ENCODE data around the gene FEM1A. TPM values are rescaled to one million over a fixed set of nuclear protein-coding genes. Genes with fewer than 3 reads are reported as not detected.

Gene FEM1A
- polyA plus RNA-seq, 1 donor from 2014 or later = 8.7 TPM

DNA sequence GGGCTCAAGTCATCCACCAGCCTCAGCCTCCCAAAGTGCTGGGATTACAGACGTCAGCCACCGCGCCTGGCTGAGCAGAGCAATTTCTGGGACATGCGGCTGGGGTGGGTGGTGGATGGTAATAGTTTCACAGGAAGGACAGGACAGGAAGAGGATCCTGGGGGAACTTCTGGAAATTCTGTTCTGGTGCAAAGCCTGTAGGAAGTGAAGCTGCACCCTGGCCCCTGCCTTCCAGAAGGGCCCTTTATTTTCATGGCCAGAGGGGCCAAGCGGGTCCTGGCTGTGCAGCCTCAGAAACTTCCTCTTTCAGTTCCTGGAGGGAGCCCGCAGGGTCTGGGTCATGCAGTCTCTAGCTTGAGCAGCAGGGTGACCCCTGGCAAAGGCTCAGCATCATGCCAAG lies 15.7 kb downstream of the FEM1A start:
- Histone ChIP-seq H3K9me2 (ENCODE audit: insufficient read depth, low read length) (no peaks in the 10 kb centered on the region), H3F3A (ENCODE audit: insufficient read depth, low read length, poor library complexity, severe bottlenecking) (no peaks in the 10 kb centered on the region), H3K9ac (ENCODE audit: low read length) (no peak overlapping the region), H3K4me2 (ENCODE audit: low read length) (no peak overlapping the region), H2AFZ (ENCODE audit: low read depth, low read length) (no peak overlapping the region), H3K27ac (ENCODE audit: low read length) (no peak overlapping the region), H3K27me3 (ENCODE audit: insufficient read depth, low read depth, low read length) (no peaks in the 10 kb centered on the region), H4K20me1 (ENCODE audit: insufficient read depth) (no peaks in the 10 kb centered on the region), H3K9me3 (ENCODE audit: low read length) (no peaks in the 10 kb centered on the region), H3K79me2 (replicated peaks; ENCODE audit: insufficient read depth, low read length) (no peaks in the 10 kb centered on the region), H3K4me3 (ENCODE audit: low read length) (no peak overlapping the region), H3K36me3 (ENCODE audit: insufficient read depth, low read length) (no peaks in the 10 kb centered on the region)
- TF ChIP-seq EZH2 (IDR thresholded peaks at IDR 0.05; ENCODE audit: borderline replicate concordance, insufficient read depth, low read length, poor library complexity, severe bottlenecking) = no peak
- no peak for TF ChIP-seq TAF1 (IDR thresholded peaks at IDR 0.05; ENCODE audit: low read depth)
- no peak for TF ChIP-seq SMC3 (conservative IDR thresholded peaks at IDR 0.05; ENCODE audit: poor library complexity)
- TF ChIP-seq, protein P1, sequence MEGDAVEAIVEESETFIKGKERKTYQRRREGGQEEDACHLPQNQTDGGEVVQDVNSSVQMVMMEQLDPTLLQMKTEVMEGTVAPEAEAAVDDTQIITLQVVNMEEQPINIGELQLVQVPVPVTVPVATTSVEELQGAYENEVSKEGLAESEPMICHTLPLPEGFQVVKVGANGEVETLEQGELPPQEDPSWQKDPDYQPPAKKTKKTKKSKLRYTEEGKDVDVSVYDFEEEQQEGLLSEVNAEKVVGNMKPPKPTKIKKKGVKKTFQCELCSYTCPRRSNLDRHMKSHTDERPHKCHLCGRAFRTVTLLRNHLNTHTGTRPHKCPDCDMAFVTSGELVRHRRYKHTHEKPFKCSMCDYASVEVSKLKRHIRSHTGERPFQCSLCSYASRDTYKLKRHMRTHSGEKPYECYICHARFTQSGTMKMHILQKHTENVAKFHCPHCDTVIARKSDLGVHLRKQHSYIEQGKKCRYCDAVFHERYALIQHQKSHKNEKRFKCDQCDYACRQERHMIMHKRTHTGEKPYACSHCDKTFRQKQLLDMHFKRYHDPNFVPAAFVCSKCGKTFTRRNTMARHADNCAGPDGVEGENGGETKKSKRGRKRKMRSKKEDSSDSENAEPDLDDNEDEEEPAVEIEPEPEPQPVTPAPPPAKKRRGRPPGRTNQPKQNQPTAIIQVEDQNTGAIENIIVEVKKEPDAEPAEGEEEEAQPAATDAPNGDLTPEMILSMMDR (IDR thresholded peaks at IDR 0.05; ENCODE audit: poor library complexity, severe bottlenecking) = no peak
- no peak for TF ChIP-seq POLR2AphosphoS5 (IDR thresholded peaks at IDR 0.05)
- no peak for TF ChIP-seq MXI1 (conservative IDR thresholded peaks at IDR 0.05; ENCODE audit: poor library complexity, severe bottlenecking)
- no peak for TF ChIP-seq RAD21 (conservative IDR thresholded peaks at IDR 0.05)
- TF ChIP-seq, protein P2, sequence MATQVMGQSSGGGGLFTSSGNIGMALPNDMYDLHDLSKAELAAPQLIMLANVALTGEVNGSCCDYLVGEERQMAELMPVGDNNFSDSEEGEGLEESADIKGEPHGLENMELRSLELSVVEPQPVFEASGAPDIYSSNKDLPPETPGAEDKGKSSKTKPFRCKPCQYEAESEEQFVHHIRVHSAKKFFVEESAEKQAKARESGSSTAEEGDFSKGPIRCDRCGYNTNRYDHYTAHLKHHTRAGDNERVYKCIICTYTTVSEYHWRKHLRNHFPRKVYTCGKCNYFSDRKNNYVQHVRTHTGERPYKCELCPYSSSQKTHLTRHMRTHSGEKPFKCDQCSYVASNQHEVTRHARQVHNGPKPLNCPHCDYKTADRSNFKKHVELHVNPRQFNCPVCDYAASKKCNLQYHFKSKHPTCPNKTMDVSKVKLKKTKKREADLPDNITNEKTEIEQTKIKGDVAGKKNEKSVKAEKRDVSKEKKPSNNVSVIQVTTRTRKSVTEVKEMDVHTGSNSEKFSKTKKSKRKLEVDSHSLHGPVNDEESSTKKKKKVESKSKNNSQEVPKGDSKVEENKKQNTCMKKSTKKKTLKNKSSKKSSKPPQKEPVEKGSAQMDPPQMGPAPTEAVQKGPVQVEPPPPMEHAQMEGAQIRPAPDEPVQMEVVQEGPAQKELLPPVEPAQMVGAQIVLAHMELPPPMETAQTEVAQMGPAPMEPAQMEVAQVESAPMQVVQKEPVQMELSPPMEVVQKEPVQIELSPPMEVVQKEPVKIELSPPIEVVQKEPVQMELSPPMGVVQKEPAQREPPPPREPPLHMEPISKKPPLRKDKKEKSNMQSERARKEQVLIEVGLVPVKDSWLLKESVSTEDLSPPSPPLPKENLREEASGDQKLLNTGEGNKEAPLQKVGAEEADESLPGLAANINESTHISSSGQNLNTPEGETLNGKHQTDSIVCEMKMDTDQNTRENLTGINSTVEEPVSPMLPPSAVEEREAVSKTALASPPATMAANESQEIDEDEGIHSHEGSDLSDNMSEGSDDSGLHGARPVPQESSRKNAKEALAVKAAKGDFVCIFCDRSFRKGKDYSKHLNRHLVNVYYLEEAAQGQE (IDR thresholded peaks at IDR 0.05; ENCODE audit: borderline replicate concordance) = no peak
- no peak for TF ChIP-seq EP300 (conservative IDR thresholded peaks at IDR 0.05; ENCODE audit: poor library complexity, severe bottlenecking)

DNA sequence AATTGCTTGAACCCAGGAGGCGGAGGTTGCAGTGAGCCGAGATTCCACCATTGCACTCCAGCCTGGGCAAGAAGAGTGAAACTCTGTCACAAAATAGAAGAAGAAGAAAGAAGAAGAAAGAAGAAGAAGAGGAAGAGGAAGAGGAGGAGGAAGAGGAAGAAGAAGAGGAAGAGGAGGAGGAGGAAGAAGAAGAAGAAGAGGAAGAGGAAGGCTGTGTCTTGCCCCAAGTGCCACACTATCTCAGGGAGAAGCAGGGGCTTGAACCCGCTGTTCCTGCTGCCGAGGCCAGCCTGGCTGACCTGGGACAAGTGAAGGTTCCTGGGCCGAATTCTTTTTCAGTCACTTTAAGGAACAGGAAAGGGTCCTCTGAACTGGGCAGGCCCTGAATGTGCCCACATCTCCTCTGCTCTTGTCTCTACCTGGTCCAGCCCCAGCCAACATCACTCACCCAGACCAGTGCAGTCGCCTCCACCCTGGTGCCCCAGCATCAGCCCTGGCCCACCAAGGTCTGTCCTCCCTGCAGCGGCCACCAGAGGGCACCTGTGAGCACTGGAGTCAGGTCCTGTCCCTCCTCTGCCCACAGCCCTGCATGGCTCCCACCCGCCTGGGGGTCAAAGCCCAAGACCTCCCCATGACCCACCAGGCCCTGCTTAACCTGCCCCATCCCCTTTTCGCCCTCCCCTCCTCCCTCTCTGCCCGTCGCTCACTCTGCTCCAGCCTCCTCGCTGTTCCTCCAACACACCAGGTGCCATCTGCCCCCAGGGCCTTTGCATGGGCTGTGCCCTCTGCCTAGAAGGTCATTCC lies 20.0 kb downstream of the FEM1A start:
- H3K9me2 ChIP-seq (ENCODE audit: insufficient read depth, low read length) = no peaks in the 10 kb centered on the region
- H3K4me3 ChIP-seq (ENCODE audit: low read length) = no peak overlapping the region
- H3K4me2 ChIP-seq (ENCODE audit: low read length) = no peak overlapping the region
- H3K79me2 ChIP-seq (replicated peaks; ENCODE audit: insufficient read depth, low read length) = no peaks in the 10 kb centered on the region
- TF ChIP-seq MXI1 (conservative IDR thresholded peaks at IDR 0.05; ENCODE audit: poor library complexity, severe bottlenecking) = no peak
- TF ChIP-seq, protein P1 (IDR thresholded peaks at IDR 0.05; ENCODE audit: poor library complexity, severe bottlenecking) = peak; percentile 47
- TF ChIP-seq SMC3 (conservative IDR thresholded peaks at IDR 0.05; ENCODE audit: poor library complexity) = peak; percentile 36
- no peak for TF ChIP-seq TAF1 (IDR thresholded peaks at IDR 0.05; ENCODE audit: low read depth)
- no peak for TF ChIP-seq EP300 (conservative IDR thresholded peaks at IDR 0.05; ENCODE audit: poor library complexity, severe bottlenecking)
- TF ChIP-seq RAD21 (conservative IDR thresholded peaks at IDR 0.05) = no peak
- no peaks in the 10 kb centered on the region for H3K27me3 ChIP-seq (ENCODE audit: insufficient read depth, low read depth, low read length)
- H3K27ac ChIP-seq (ENCODE audit: low read length) = no peak overlapping the region
- H3K9ac ChIP-seq (ENCODE audit: low read length) = no peak overlapping the region
- no peaks in the 10 kb centered on the region for H4K20me1 ChIP-seq (ENCODE audit: insufficient read depth)
- H3K36me3 ChIP-seq (ENCODE audit: insufficient read depth, low read length) = no peaks in the 10 kb centered on the region
- no peaks in the 10 kb centered on the region for H3F3A ChIP-seq (ENCODE audit: insufficient read depth, low read length, poor library complexity, severe bottlenecking)
- no peak overlapping the region for H2AFZ ChIP-seq (ENCODE audit: low read depth, low read length)
- no peaks in the 10 kb centered on the region for H3K9me3 ChIP-seq (ENCODE audit: low read length)

Data from neural cell (in vitro differentiated cells).